Keratinocyte (primary cell): ENCODE data around the gene BUD23.

Experiments
- CTCF ChIP-seq, 3 experiments: IDR thresholded peaks in 1 of 3; conservative IDR thresholded peaks in 1 of 3; optimal IDR thresholded peaks in 1 of 3; 2 replicates in 2 of 3; 3 replicates in 1 of 3; pipeline versions ENCODE3 to v1.5.1; 2011; ENCODE audit warnings: low read length in 3 of 3, mild to moderate bottlenecking in 3 of 3, moderate library complexity in 2 of 3, control low read depth in 1 of 3, inconsistent platforms in 1 of 3; ENCODE audit not compliant: insufficient read depth in 2 of 3; ENCODE audit errors: extremely low read depth in 1 of 3
- EZH2 ChIP-seq: IDR thresholded peaks from one replicate; pipeline ENCODE4 v1.6.1; 2012; ENCODE audit warnings: inconsistent platforms, mild to moderate bottlenecking, low read length, moderate library complexity

- TF ChIP-seq CTCF (optimal IDR thresholded peaks at IDR 0.05 in 1 of 3, IDR thresholded peaks at IDR 0.05 in 1 of 3, conservative IDR thresholded peaks at IDR 0.05 in 1 of 3; ENCODE audit: extremely low read depth in 1 of 3, insufficient read depth in 2 of 3, low read length in 3 of 3) (no peak), EZH2 (no peak)
Measured at GRCh38 chr7:73746378-73746777, 63.0 kb downstream of the BUD23 start.
